Neural progenitor cell (in vitro differentiated cells): Measurements from ENCODE around the gene TRIM26.

ENCODE experiments used
- CTCF ChIP-seq: fragments of 200-600 bp; sonication (generic); IDR thresholded peaks from 2 replicates; pipeline ENCODE4 v1.5.1; 2017; ENCODE audit warnings: antibody characterized with exemption, mild to moderate bottlenecking
- EZH2phosphoT487 ChIP-seq: fragments of 200-600 bp; sonication (generic); IDR thresholded peaks from 2 replicates; pipeline ENCODE4 v1.6.1; 2017; ENCODE audit warnings: antibody characterized with exemption

GRCh38 chr6:30156262-30156599, 57.0 kb downstream of the TRIM26 start:
- TF ChIP-seq CTCF = no peak
- no peak for TF ChIP-seq EZH2phosphoT487
